GM12892 (cell line): ENCODE results near the gene CYP19A1.

Experiments used
- DNase-seq: peaks from one replicate; pipeline ENCODE4 v3.0.0; 2011; ENCODE audit not compliant: insufficient read length
- FAIRE-seq: peaks from 2 replicates; lab custom pipeline; 2011; peaks lifted over from hg19 to GRCh38; lab: Jason Lieb, UNC
- POLR2A ChIP-seq: IDR thresholded peaks from 2 replicates; pipeline ENCODE4 v1.6.1; 2011; ENCODE audit warnings: low read depth, low read length, control low read depth
- POLR2AphosphoS5 ChIP-seq: IDR thresholded peaks from 2 replicates; pipeline ENCODE4 v1.6.1; 2011; ENCODE audit warnings: low read depth, low read length, control low read depth
- TAF1 ChIP-seq: IDR thresholded peaks from 2 replicates; pipeline ENCODE4 v1.6.1; 2011; ENCODE audit warnings: low read depth, mild to moderate bottlenecking, control low read depth, low read length, borderline replicate concordance

The CYP19A1 gene

GRCh38 chr15:51335538-51336410 is 2.6 kb downstream of the CYP19A1 start:
- DNase-seq (no peak), FAIRE-seq (no peak)
- TF ChIP-seq POLR2A (no peak), TAF1 (no peak), POLR2AphosphoS5 (no peak)

- FAIRE-seq: no peak
- no peak for DNase-seq
- TF ChIP-seq POLR2A (no peak), TAF1 (no peak), POLR2AphosphoS5 (no peak)
These were observed 3.3 kb downstream of the CYP19A1 start for GRCh38 chr15:51335087-51335486.

- TF ChIP-seq TAF1 (no peak), POLR2AphosphoS5 (no peak), POLR2A (no peak)
- DNase-seq (no peak), FAIRE-seq (no peak)
These were observed 4.4 kb downstream of the CYP19A1 start for GRCh38 chr15:51334011-51334451.

GRCh38 chr15:51333571-51333970 is 4.8 kb downstream of the CYP19A1 start:
- FAIRE-seq: no peak
- no peak for DNase-seq
- TF ChIP-seq TAF1 (no peak), POLR2A (no peak), POLR2AphosphoS5 (no peak)

GRCh38 chr15:51332206-51333147 is 5.9 kb downstream of the CYP19A1 start:
- no peak for TF ChIP-seq TAF1
- TF ChIP-seq POLR2A: no peak
- no peak for TF ChIP-seq POLR2AphosphoS5
- DNase-seq: no peak
- FAIRE-seq: no peak

- TF ChIP-seq TAF1 (no peak), POLR2AphosphoS5 (no peak), POLR2A (no peak)
- DNase-seq (no peak), FAIRE-seq (no peak)
These were observed 7.3 kb downstream of the CYP19A1 start for GRCh38 chr15:51331141-51331540.

GRCh38 chr15:51328926-51329325 is 9.5 kb downstream of the CYP19A1 start:
- FAIRE-seq (no peak), DNase-seq (no peak)
- TF ChIP-seq POLR2AphosphoS5 (no peak), TAF1 (no peak), POLR2A (no peak)

- no peak for FAIRE-seq
- no peak for DNase-seq
- TF ChIP-seq POLR2A: no peak
- TF ChIP-seq POLR2AphosphoS5: no peak
- TF ChIP-seq TAF1: no peak
These were observed 11.3 kb downstream of the CYP19A1 start for GRCh38 chr15:51327081-51327480.

GRCh38 chr15:51325167-51325566 is 13.2 kb downstream of the CYP19A1 start:
- FAIRE-seq: no peak

GRCh38 chr15:51323749-51324148 is 14.6 kb downstream of the CYP19A1 start:
- FAIRE-seq: no peak
- no peak for TF ChIP-seq TAF1
- no peak for DNase-seq

More at GRCh38 chr15:51325167-51325566, 13.2 kb downstream of the CYP19A1 start:
- no peak for DNase-seq
- TF ChIP-seq TAF1: no peak
- no peak for TF ChIP-seq POLR2AphosphoS5
- no peak for TF ChIP-seq POLR2A

GRCh38 chr15:51322621-51323296 is 15.6 kb downstream of the CYP19A1 start:
- TF ChIP-seq POLR2AphosphoS5 (no peak), POLR2A (no peak), TAF1 (no peak)
- DNase-seq (no peak), FAIRE-seq (no peak)

- DNase-seq (no peak), FAIRE-seq (no peak)
- TF ChIP-seq TAF1 (no peak), POLR2AphosphoS5 (no peak), POLR2A (no peak)
These were observed 17.1 kb downstream of the CYP19A1 start for GRCh38 chr15:51321316-51321715.
